Measurements from ENCODE around the gene SLC39A11.
"Not testable (repeated sequence)": the region's sequence is repeated elsewhere in the genome, so short reads cannot be mapped to it uniquely, and the experiment has no call there.

- not testable (repeated sequence) for TF ChIP-seq EP300, CTCF, POLR2AphosphoS5, POLR2A (IDR thresholded peaks at IDR 0.05)
These were observed 39.0 kb upstream of the SLC39A11 start for GRCh38 chr17:73131439-73131838.

Data from upper lobe of left lung (tissue), 4 donors.